HG02970 (cell line): ENCODE measurements around the gene IPPK.

Source experiments
- ATAC-seq: cut with Tn5 transposase; IDR thresholded peaks from one replicate; pipeline ENCODE4 v1.9.1; 2021; ENCODE audit warnings: mild to moderate bottlenecking, moderate library complexity, moderate number of reproducible peaks; ENCODE audit not compliant: unreplicated experiment, low FRiP score

The IPPK gene

GRCh38 chr9:92669890-92670708 is at the start of gene IPPK:
TSS of gene IPPK (minus strand) at chr9:92670131. CDS start at chr9:92669988, 143 bp downstream.
- ATAC-seq = peak; percentile 91

GRCh38 chr9:92719028-92719647 is 49.2 kb upstream of the IPPK start:
- no peak for ATAC-seq

- ATAC-seq = no peak
Observed at GRCh38 chr9:92718086-92719001, 48.4 kb upstream of the IPPK start.

GRCh38 chr9:92717201-92718085 is 47.5 kb upstream of the IPPK start:
- ATAC-seq = no peak

- ATAC-seq = no peak
Observed at GRCh38 chr9:92716557-92716956, 46.6 kb upstream of the IPPK start.

GRCh38 chr9:92715488-92716231 is 45.7 kb upstream of the IPPK start:
- no peak for ATAC-seq

- ATAC-seq = no peak
Observed at GRCh38 chr9:92714787-92715487, 45.0 kb upstream of the IPPK start.

GRCh38 chr9:92714016-92714415 is 44.1 kb upstream of the IPPK start:
- no peak for ATAC-seq

- ATAC-seq = no peak
Observed at GRCh38 chr9:92713528-92713927, 43.6 kb upstream of the IPPK start.

GRCh38 chr9:92712767-92713166 is 42.8 kb upstream of the IPPK start:
- no peak for ATAC-seq

- ATAC-seq = no peak
Observed at GRCh38 chr9:92711844-92712243, 41.9 kb upstream of the IPPK start.

- no peak for ATAC-seq
Observed at GRCh38 chr9:92711146-92711545, 41.2 kb upstream of the IPPK start.

GRCh38 chr9:92710368-92710767 is 40.4 kb upstream of the IPPK start:
- no peak for ATAC-seq

GRCh38 chr9:92709954-92710353 is 40.0 kb upstream of the IPPK start:
- no peak for ATAC-seq

GRCh38 chr9:92709240-92709639 is 39.3 kb upstream of the IPPK start:
- ATAC-seq = no peak

GRCh38 chr9:92707530-92707929 is 37.6 kb upstream of the IPPK start:
- ATAC-seq = no peak

- no peak for ATAC-seq
Observed at GRCh38 chr9:92706218-92706940, 36.4 kb upstream of the IPPK start.

GRCh38 chr9:92704528-92704927 is 34.6 kb upstream of the IPPK start:
- no peak for ATAC-seq
